Upper lobe of left lung (tissue), 4 donors: ENCODE data around the gene DGKG.

Experiments
- CTCF ChIP-seq, 6 experiments: fragments of 450-650 bp in 4 of 6; fragments of 200-600 bp in 2 of 6; sonication (generic) in 2 of 6; IDR thresholded peaks; one replicate each; pipeline ENCODE4 v1.5.1; 2016 to 2019; ENCODE audit warnings: antibody characterized with exemption in 6 of 6
- POLR2A ChIP-seq, 4 donors: fragments of 450-650 bp; IDR thresholded peaks; one replicate each; pipeline ENCODE4 v1.5.1; 2016 to 2017; ENCODE audit warnings: antibody characterized with exemption in 4 of 4, mild to moderate bottlenecking in 2 of 4
- POLR2AphosphoS5 ChIP-seq, 2 donors: sonication (generic); formaldehyde crosslinking; IDR thresholded peaks; one replicate each; pipeline ENCODE4 v1.5.1; 2017; ENCODE audit warnings: antibody characterized with exemption in 2 of 2

- TF ChIP-seq CTCF (IDR thresholded peaks at IDR 0.05) (no peak), POLR2A (IDR thresholded peaks at IDR 0.05) (no peak), POLR2AphosphoS5 (IDR thresholded peaks at IDR 0.05) (no peak)
Measured at GRCh38 chr3:186099178-186099577, 262.9 kb downstream of the DGKG start.
